ENCODE data around the gene CLN5. TPM values are rescaled to one million over a fixed set of nuclear protein-coding genes. Genes with fewer than 3 reads are reported as not detected.

CLN5 gene
- total and polyA plus RNA-seq, 10 of the 15 experiments (the other 5 are each of a cell fraction or from before 2014, with no cell fraction given), result 11.2 to 22.2 (median 13.1) TPM

GRCh38 chr13:77000475-77000874, 8.6 kb downstream of the CLN5 start (continued):
- TF ChIP-seq ZBTB4 (CRISPR knock-in tag; IDR thresholded peaks at IDR 0.05) (no peak), JUNB (IDR thresholded peaks at IDR 0.05) (no peak)

- H3K4me2 ChIP-seq (ENCODE audit: control insufficient read depth, insufficient read depth), result no peak overlapping the region
- H3K9ac ChIP-seq (ENCODE audit: control insufficient read depth, insufficient read depth, low read length), result no peak overlapping the region
- FAIRE-seq, result no peak
- intact Hi-C loops (cut with micrococcal nuclease; ENCODE audit: unreplicated experiment), result no loop called here
- DNase-seq (ENCODE audit: low read depth, low spot score), result no peak
- H3K36me3 ChIP-seq (ENCODE audit: control insufficient read depth in 2 of 2, insufficient read depth in 2 of 2, low read length in 1 of 2), result peaks cover 1 to 12% of the 10 kb centered on the region in 2 experiments
- H4K20me1 ChIP-seq (ENCODE audit: control insufficient read depth, insufficient read depth), result no peaks in the 10 kb centered on the region
- WGBS (ENCODE audit: insufficient coverage, insufficient replicate concordance, low lambda C conversion rate, missing lambda C conversion rate), result 52% methylated on average over 4 of the region's 4 CpGs
- H2AFZ ChIP-seq (ENCODE audit: control insufficient read depth, low read depth, low read length), result no peak overlapping the region
- no peak overlapping the region for H3K4me3 ChIP-seq
- ChIA-PET RAD21 (ENCODE audit: unreplicated experiment) (interaction anchor here (0.8 to 1.8 kb wide), 6 partner anchors 9 to 98 kb away, joined by 3 to 9 read pairs (median 5); no protein-coding TSS in a partner anchor), POLR2A (interaction anchor here (2.1 kb wide), 1 partner anchor 9 kb away, joined by 16 read pairs; the partner anchor contains the start of gene CLN5), CTCF (interaction anchor here (0.9 to 5.7 kb wide), 12 partner anchors 9 to 179 kb away, joined by 3 to 47 read pairs (median 6); partner anchors contain the start of gene CLN5), SMC1A (ENCODE audit: uncharacterized antibody, unreplicated experiment) (interaction anchor here (0.7 to 2.1 kb wide), 7 partner anchors 8 to 100 kb away, joined by 3 to 11 read pairs (median 4); partner anchors contain the start of gene CLN5)
- no peaks in the 10 kb centered on the region for H3K9me3 ChIP-seq (replicated peaks; ENCODE audit: control insufficient read depth, insufficient read depth, low read length)
- ATAC-seq, result no peak
- BruUV-seq (replicated peaks), result no TSS peak
- H3K79me2 ChIP-seq (ENCODE audit: control insufficient read depth, insufficient read depth, low read length), result no peaks in the 10 kb centered on the region
- H3K4me1 ChIP-seq (ENCODE audit: control insufficient read depth, insufficient read depth, low read length), result 0 out of 2 replicates have a peak, but pooled peaks cover 3% of the 10 kb centered on the region
- no peaks in the 10 kb centered on the region for H3K27me3 ChIP-seq (replicated peaks in 1 of 2; ENCODE audit: control insufficient read depth in 2 of 2, insufficient read depth in 2 of 2, low read length in 1 of 2)
- in situ Hi-C loops (cut with MboI), result loop anchor here (25.0 kb wide), 1 partner anchor 1636 kb away; no protein-coding TSS in a partner anchor
- no peak overlapping the region for H3K27ac ChIP-seq (ENCODE audit: control insufficient read depth, insufficient read depth)
- TF ChIP-seq NFYA (IDR thresholded peaks at IDR 0.05; ENCODE audit: borderline replicate concordance, low read depth, low read length) (no peak), E2F4 (IDR thresholded peaks at IDR 0.05; ENCODE audit: low read depth, low read length) (no peak), EED (IDR thresholded peaks at IDR 0.05; ENCODE audit: low read depth) (no peak), GATAD2B (conservative IDR thresholded peaks at IDR 0.05; ENCODE audit: low read depth) (no peak), ZNF217 (IDR thresholded peaks at IDR 0.05) (no peak), PKNOX1 (IDR thresholded peaks at IDR 0.05) (no peak), PBX3 (IDR thresholded peaks at IDR 0.05; ENCODE audit: insufficient replicate concordance, low read depth, low read length) (no peak), BRCA1 (IDR thresholded peaks at IDR 0.05; ENCODE audit: low read depth, low read length) (no peak), ZNF274 (IDR thresholded peaks at IDR 0.05; ENCODE audit: insufficient read depth, insufficient read length) (no peak), BACH1 (IDR thresholded peaks at IDR 0.05; ENCODE audit: borderline replicate concordance) (no peak)
Observed at GRCh38 chr13:77001540-77001939, 9.7 kb downstream of the CLN5 start.
